GM21526 (cell line): Measurements from ENCODE around the gene E4F1.

Source experiments
- ATAC-seq: cut with Tn5 transposase; IDR thresholded peaks from one replicate; pipeline ENCODE4 v1.9.1; 2021; ENCODE audit warnings: moderate library complexity; ENCODE audit not compliant: unreplicated experiment, low FRiP score

Gene E4F1

DNA sequence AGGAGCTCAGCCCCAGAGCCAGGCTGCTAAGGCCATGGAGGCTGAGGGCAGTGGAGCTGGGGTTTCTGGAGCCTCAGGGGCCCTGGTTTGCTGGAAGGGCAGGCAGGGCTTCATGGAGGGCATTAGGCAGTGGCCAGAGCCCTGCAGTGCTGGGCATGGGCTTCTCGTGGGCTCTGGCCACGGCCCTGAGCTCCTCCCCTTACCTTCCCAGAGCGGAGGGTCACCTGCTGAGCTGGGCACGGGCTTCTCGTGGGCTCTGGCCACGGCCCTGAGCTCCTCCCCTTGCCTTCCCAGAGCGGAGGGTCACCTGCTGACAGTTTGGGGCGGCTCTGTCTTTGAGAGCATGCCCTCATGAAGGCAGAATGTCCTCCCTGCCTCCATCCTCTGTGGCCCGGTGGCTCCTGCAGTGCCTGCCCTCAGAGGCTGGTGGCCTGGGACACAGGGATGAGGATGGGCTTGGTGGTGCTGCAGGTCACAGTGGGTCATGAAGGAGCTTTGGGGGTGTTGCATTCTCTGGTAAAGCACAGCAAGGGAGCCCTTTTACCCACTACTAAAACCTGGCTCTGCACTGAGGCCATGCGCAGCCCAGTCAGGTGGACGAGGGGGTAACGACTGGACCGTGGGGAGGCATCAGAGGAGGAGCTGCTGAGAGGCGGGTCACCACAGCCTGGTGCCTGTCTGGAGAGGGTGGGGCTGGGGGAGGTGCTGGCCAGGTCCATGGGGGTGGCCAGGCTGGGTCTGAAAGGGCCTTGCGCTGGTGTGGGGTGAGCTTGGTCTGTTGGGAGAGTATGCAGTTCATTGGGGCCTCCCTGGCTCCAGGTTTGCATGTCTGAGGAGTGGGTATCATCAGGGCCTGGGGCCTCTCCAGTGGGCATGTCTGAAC is 47.4 kb downstream of the E4F1 start:
- no peak for ATAC-seq

DNA sequence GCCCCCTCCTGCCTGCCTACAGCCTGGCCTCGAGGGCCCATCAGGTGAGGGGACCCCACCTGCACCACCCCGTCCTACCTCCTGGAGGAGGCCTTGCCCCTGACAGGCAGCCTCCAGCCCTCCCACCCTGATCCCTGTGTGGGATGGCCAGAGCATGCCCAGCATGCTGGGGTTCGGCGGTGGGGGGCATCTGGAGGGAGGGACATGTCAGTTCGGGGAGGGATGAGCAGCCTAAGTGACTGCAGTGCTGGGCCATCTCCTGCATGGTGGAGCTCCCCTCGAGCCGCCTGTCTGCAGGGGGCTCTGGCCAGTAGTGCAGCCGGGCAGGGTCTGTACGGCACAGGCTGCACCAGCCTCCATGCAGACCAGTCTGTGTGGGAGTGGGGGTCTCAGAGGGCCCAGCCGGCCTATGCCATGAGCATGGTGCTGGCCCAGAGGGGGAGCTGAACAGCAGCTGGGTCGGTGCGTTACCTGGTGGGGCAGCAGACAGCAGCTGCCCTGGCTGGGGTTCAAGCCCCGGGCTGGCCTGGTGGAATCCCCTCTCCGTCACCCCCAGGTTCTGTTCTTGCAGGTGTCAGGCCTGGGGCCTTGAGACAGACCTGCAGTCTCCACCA is 48.6 kb downstream of the E4F1 start:
- ATAC-seq, result no peak

DNA sequence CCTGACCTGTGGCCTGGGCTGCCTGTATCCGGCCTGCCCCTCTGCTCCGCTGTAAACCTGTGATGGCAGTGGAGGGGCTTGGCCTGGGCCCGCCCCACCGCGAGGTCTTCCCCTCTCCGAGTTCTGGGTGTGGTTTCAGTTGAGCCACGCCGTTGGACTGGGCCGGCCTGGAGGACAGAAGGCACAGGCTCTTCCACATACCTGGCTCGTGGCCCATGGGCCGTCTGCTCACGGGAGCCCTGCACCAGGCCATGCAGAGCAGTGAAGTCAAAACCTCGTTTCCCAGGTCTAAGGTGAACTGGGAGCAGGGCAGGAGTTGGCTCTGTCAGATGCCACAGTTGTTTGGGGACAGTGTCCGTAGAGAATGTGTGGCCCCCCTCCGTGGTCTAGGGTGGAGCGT is 50.1 kb downstream of the E4F1 start:
- ATAC-seq, result no peak

DNA sequence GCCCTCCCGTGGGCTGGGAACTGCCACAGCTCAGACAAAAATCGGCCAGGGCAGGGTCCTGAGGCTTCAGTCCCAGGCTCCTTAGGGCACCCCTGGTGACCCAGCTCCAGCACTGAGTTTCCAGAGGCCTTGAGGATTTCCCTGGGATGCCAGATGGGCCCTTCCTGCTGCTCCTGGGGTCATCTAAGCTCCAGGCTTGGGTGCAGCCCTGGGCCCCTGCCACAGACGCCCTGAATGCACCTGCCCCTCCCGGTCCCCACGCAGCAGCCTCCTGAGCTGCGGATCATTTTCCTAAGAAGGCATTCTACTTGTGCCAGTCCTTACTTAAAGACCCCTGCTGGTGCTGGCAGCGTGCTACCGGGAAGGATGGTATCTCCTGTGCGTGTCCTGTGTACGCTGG is 50.5 kb downstream of the E4F1 start:
- no peak for ATAC-seq

- ATAC-seq, result no peak
Measured at GRCh38 chr16:2275476-2276367, 52.3 kb downstream of the E4F1 start.

GRCh38 chr16:2276368-2277195 is 53.2 kb downstream of the E4F1 start:
- no peak for ATAC-seq

- ATAC-seq, result no peak
Measured at GRCh38 chr16:2277466-2278271, 54.3 kb downstream of the E4F1 start.

DNA sequence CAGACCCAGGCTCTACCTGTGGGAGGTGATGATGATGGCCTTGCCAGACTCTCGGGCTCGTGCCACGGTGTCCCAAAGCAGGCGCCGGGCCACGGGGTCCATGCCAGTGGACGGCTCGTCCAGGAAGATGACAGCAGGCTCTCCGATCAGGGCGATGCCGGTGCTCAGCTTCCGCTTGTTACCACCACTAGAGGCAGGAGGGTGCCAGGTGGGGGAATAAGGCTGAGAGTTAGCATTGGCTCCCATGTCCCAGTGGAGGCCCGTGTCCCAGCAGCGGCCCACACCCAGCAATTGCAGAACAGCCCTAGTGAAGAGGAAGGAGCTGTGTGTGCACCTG is 54.8 kb downstream of the E4F1 start:
- ATAC-seq, result no peak

GRCh38 chr16:2278956-2279800 is 55.8 kb downstream of the E4F1 start:
- ATAC-seq, result no peak

GRCh38 chr16:2280461-2280860 is 57.1 kb downstream of the E4F1 start:
- no peak for ATAC-seq

GRCh38 chr16:2280981-2281542 is 57.7 kb downstream of the E4F1 start:
- ATAC-seq, result no peak

GRCh38 chr16:2282262-2282661 is 58.9 kb downstream of the E4F1 start:
- no peak for ATAC-seq

- no peak for ATAC-seq
Measured at GRCh38 chr16:2282866-2283555, 59.6 kb downstream of the E4F1 start.

DNA sequence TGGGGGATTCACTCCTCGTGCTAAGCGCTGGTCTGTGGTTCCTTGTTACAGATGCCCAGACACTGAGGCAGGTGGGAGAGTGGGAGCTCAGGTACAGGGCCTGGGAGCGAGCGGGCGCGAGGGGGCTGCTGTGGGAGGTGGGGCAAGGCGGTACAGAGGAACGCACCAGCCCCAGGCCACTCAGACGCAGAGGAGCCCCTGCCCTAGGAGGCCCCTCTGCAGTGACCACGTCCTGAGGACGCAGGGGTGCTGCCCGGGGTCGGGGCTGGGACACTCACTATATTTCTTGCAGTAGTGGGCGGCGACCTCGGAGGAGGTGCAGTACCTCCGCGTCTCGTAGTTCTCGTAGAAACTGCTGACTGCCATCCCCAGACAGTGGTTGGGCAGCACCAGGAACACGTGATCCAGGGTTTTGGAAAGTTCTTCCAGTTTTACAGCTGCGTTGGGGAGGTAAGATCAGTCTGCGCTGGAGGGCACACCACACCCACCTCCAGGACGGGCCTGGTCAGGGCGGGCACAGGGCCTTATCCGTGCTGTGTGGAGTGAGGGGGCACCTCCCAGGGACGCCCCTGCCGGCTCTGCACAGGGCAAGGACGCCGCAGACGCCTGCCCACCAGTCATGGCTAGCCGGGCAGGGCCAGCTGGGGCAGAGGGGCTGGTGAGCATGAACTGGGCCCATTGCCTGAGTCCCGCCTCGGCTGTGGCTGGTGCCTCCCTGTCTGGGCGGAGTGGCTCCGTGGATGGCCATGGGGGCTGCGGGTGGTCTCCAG is 60.8 kb downstream of the E4F1 start:
- ATAC-seq, result no peak

DNA sequence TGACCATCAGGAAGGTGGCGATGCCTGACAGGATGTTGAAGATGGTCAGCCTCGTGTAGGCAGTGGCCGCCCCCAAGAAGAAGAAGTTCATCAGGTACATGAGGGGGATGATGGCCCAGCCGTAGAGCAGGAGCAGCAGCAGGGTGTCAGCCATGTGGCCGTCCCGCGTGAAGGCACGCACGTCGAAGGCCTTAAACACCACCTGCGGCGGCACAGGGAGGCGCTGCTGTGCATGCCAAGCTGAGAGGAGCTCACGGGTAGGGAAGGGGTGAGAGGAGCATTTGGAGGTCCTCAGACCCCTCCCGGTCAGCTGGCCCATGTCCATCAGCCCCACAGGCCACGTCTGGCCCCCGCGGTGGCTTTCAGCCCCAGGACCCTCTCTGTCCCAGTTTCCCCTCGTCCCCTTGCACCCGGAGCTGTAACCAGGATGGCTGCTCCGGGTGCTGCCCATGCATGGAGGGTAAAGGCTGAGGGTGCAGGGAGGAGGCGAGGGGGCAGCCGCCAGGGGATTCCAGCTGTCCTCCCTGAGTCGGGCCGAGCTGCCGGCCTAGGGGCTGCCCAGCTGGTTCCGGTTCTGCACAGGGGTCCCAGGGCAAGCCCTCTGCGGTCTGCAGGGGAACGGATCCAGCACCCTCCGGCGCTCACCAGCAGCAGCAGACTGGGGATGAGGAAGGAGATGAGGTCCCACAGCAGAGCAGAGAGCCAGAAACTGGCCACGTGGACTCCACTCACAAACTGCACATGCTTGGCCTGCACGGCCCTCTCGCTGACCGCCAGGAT is 61.6 kb downstream of the E4F1 start:
- ATAC-seq, result no peak
